CD4-positive, alpha-beta T cell treated with Interleukin-15 for 4 hours (primary cell): Measurements from ENCODE around the gene PLG.
"Not testable (repeated sequence)": the region's sequence is repeated elsewhere in the genome, so short reads cannot be mapped to it uniquely, and the experiment has no call there.

ENCODE experiments used
- DNase-seq: peaks from one replicate; pipeline ENCODE4 v3.0.0-alpha.2; 2020; ENCODE audit warnings: low spot score

Gene PLG

DNA sequence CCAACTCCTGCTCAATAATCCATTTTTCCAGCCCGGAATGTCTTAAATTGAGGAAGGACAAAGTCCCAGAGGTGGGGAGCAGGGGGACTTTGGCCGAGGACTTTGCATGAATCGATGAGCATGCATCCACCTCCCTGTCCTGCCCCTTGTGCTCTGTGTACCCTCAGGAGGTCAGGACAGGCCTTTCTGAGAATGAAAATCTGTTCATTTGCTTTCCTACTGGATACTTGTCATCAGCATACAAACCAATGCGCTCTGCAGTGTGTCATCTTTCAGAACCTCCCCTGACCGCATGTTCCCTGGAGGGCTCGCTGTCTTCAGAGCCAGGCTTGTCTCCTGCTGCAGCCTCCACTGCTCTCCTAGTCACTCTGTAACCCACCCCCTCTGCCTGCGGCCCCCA is 2.6 kb downstream of the PLG start:
- not testable (repeated sequence) for DNase-seq

- not testable (repeated sequence) for DNase-seq
Observed at GRCh38 chr6:160708993-160709392, 6.9 kb downstream of the PLG start.

- DNase-seq = no peak
Observed at GRCh38 chr6:160714731-160715316, 12.8 kb downstream of the PLG start.

DNA sequence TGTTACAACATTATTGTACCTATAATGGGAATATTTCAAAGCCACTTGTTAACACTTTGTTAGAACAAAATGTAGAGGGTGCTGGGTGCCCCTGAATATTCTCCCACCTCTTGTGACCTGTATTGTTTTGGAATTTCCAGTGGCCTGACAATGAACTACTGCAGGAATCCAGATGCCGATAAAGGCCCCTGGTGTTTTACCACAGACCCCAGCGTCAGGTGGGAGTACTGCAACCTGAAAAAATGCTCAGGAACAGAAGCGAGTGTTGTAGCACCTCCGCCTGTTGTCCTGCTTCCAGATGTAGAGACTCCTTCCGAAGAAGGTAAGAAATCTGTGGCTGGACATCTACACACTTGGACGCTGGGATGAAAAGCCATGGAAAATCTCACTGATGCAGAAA is 28.9 kb downstream of the PLG start:
- DNase-seq = no peak

DNA sequence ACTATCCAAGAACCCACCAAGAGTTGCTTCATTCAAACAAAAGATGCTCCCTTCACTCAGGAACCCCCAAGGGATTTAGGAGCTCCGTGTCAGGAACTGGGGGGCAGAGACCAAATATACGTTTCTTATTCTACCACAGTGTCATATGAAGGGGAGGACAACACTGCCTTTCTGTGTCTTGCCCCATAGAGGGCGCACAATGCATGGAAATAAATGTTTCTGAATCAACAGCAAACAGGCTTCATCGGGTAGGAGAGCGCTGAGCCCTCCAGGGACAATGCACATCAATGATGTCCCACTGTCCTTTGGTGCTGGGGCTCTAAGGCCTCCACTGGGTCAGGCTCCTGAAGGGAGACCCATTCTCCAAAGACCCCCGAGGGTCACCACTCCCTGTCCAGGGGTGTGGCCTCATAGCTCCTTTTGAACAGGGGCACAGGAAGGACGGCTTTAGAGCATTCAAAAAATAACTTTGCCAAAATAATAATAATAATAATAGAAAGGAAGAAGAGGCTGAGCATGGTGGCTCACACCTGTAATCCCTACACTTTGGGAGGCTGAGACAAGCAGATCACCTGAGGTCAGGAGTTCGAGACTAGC is 31.1 kb downstream of the PLG start:
- DNase-seq = peak; percentile 43

GRCh38 chr6:160734627-160735026 is 32.6 kb downstream of the PLG start:
- DNase-seq = no peak

GRCh38 chr6:160735523-160735922 is 33.5 kb downstream of the PLG start:
- no peak for DNase-seq

DNA sequence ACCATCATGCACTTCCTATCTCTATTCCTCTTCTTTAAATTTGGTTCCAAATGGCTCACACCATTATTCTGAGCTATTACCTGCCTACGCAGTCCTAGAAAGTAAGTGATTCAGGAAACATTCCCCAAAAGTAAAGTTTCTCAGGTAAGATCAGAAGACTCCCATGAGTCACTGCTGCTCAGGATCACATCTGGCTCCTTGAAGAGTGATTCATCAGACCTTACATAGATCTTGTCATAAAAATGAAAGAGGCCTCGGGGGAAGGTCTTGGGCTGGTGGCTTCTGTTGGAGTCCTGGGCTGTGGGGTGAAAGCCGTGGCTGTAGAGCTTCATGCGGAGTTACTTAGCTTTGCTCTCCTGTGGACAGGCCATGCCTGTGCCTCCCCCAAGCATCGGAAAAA is 35.9 kb downstream of the PLG start:
- DNase-seq = no peak

DNA sequence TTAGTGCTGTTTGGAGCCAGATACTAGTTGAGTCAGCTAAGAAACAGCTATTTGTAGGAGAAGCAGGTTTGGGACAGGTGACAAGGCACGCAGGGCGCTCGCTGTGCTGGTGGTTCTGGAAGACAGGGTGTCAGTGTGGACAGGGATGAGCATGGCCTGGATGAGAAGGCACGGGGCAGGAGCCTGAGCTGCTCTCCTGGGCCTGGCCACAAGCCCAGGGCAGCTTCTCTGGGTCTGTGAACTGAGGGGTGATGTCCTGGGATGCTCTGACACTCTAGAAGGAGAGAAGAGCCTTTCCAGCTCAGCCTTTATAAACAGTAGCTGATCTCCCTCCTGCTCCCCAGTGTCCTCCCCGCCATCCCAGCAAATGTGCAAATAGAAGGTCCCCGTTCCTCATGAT is 37.9 kb downstream of the PLG start:
- no peak for DNase-seq

GRCh38 chr6:160741012-160741411 is 39.0 kb downstream of the PLG start:
- DNase-seq = not testable (repeated sequence)

- DNase-seq = no peak
Observed at GRCh38 chr6:160742090-160742489, 40.0 kb downstream of the PLG start.

GRCh38 chr6:160750276-160750689 is 48.2 kb downstream of the PLG start:
- DNase-seq = no peak

DNA sequence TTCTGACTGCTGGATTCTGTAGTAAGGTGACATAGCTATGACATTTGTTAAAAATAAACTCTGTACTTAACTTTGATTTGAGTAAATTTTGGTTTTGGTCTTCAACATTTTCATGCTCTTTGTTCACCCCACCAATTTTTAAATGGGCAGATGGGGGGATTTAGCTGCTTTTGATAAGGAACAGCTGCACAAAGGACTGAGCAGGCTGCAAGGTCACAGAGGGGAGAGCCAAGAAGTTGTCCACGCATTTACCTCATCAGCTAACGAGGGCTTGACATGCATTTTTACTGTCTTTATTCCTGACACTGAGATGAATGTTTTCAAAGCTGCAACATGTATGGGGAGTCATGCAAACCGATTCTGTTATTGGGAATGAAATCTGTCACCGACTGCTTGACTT is 51.2 kb downstream of the PLG start:
- not testable (repeated sequence) for DNase-seq

GRCh38 chr6:160755165-160755564 is 53.1 kb downstream of the PLG start:
- DNase-seq = no peak

- no peak for DNase-seq
Observed at GRCh38 chr6:160756021-160756420, 54.0 kb downstream of the PLG start.

DNA sequence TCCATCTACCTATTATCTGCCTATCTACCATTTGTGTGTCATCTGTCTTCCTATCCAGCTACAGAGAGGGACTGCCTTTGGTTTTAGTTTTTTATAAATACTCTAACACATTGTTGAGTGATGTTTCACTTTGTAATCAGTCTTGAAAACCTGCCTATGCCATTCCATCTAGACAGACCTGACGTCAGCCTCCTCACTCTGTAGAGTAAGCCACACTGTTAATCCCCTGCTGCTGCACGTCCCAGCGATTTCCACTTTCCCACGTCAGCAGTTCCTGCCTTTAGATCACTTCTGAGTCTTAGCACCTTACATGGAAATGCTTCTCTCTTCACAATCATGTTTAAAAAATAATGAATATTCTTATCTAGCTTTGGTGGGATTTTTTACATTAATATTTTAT is 54.8 kb downstream of the PLG start:
- DNase-seq = no peak

DNA sequence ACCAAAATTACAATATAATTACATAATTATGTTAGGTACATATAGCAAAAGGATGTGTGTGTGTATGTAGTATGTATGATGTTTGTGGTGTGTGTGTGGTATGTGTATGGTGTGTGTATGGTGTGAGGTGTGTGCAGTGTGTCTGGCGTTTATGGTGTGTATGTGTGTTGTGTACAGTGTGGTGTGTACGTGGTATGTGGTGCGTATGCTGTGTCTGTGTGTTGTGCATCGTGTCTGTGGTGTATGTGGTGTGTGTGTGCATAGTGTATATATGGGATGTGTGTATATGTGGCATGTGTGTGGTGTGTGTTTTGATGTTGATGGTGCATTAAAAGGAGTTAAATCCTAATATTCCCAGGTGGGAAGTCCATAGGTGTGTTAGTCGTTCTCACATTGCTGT is 62.8 kb downstream of the PLG start:
- DNase-seq = no peak

DNA sequence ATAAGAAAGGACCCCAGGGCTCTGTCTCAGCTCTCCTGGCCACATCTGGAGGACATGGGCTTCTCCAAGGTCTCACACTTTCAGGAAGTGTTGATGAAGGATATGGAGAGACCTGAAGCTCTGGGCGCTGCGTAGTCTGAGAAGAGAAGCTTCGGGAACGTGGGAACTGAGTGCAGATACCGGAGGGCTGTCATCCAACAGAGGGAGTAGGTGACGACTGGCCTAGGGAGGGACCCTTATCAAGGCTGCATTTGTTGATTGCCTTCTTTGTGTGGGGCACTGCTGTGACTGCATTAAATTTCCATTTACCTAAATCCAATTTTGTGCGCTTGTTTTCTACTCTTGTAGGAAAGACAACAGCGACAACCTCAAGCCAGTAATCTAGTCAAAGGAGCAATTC is 63.4 kb downstream of the PLG start:
- no peak for DNase-seq

DNA sequence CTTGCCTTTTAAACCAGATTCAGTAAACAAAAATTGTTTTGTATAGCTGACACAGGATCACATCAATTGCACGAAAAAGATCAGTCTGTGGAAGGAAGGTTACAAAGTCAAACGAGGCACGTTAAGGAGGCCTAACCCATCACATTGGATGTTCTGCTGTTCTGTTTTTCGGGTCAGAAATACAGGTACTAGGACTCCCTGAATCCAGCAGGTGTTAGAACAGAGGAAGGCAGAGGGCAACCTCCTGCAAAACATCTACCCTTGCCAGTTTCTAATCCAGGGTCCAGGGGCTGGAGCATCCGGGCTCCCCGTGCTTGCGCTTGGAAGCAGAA is 64.6 kb downstream of the PLG start:
- no peak for DNase-seq

DNA sequence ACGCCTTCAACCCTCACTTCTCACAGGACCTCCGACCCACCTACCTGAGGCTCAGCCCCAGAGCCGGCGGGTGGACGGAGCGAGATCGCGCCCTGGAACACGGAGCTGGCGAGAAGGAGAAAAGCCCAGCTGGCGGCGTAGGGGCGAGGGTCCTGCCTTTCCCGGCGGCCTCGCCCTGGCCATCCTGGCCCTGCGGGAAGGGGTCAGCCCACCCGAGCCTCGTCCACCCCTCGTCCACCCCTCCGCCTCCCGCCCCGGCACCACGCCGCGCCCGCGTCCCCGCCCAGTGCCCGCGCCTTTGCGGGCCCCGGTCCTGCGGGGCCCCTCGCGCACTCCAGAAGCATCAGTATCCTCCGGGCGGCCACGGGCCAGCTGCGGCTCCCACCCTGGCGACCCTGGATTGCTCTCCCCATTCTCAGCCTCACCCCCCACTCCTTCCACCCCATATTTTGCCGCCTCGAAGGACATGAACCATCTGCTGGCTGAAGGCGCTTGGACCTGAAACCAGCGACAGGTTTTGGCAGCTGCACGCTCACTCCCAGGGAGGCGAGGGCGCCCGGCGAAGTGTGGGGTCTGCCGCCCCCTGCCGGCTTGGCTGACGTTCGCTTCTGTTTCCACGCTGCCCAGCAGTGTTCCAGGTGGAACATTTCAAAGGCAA is 65.1 kb downstream of the PLG start:
- DNase-seq = peak; percentile 43

- no peak for DNase-seq
Observed at GRCh38 chr6:160767647-160768019, 65.6 kb downstream of the PLG start.

GRCh38 chr6:160768101-160768500 is 66.1 kb downstream of the PLG start:
- DNase-seq = no peak

DNA sequence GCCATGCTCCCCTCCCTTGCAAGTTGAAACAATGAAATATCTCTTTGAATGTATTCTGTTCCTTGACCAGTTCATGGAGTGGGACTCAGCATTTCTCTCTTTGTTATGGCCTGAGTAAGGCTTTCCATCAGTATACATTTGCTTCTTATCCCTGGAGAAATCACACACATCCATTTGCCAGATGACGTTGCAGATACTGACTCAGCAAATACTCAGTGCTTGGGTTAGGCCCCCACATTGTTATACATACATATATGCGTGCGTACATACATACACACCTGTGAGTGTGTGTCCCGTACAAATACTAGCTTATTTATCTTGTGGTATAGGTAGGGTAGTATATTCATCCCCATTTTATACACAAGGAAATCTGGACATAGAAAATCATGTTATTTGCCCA is 72.4 kb downstream of the PLG start:
- no peak for DNase-seq
